ENCODE results near the gene PANX2. TPM values are rescaled to one million over a fixed set of nuclear protein-coding genes. Genes with fewer than 3 reads are reported as not detected.

PANX2 gene
- total and polyA plus RNA-seq, 2 experiments from 2014 or later, result 0.44 to 2.1 TPM

GRCh38 chr22:50157709-50158375, 12.7 kb upstream of the PANX2 start:
- H3K27ac ChIP-seq, result no peak overlapping the region
- no peak overlapping the region for H3K4me2 ChIP-seq
- H4K20me1 ChIP-seq (ENCODE audit: insufficient read depth, poor library complexity, severe bottlenecking), result no peaks in the 10 kb centered on the region
- no peak overlapping the region for H2AFZ ChIP-seq
- H3K4me1 ChIP-seq (ENCODE audit: insufficient read depth), result no peaks in the 10 kb centered on the region
- 87% methylated on average over 21 of the region's 21 CpGs for WGBS (ENCODE audit: low lambda C conversion rate, missing lambda C conversion rate)
- no peaks in the 10 kb centered on the region for H3K36me3 ChIP-seq (replicated peaks; ENCODE audit: insufficient read depth, low read depth)
- H3K27me3 ChIP-seq, result no peaks in the 10 kb centered on the region
- DNase-seq (ENCODE audit: low spot score), result no peak
- no peaks in the 10 kb centered on the region for H3K9me3 ChIP-seq (ENCODE audit: low read depth)
- no peaks in the 10 kb centered on the region for H3K79me2 ChIP-seq
- TF ChIP-seq EZH2phosphoT487 (IDR thresholded peaks at IDR 0.05; ENCODE audit: low read depth, severe bottlenecking, unreplicated experiment) (no peak), EZH2 (IDR thresholded peaks at IDR 0.05; ENCODE audit: borderline replicate concordance) (no peak), CTCF (IDR thresholded peaks at IDR 0.05; ENCODE audit: poor library complexity) (no peak)
- no peaks in the 10 kb centered on the region for H3K9me2 ChIP-seq (replicated peaks; ENCODE audit: insufficient read depth)
- H3K4me3 ChIP-seq, result no peak overlapping the region

DNA sequence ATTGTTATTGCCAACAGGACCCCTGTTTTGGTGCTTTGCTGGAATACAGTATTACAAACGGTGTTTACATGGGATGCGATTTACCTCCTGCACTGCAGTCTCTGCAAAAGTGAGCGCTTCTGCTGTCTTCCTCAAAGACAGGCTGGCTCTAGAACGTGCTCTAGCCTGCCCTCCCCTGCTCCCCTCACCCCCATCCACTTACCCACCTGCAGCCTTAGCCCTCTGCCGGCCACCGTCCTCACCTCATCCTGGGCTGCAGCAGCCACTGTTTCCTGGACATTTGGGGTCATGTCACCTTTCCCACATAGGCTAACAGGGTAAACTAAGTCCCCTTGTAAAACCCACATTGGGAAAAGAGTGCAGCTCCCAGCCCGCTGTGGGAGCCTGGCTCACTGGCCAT, 9.6 kb upstream of the PANX2 start:
- 77% methylated on average over 7 of the region's 7 CpGs for WGBS (ENCODE audit: low lambda C conversion rate, missing lambda C conversion rate)
- Histone ChIP-seq H3K4me3 (no peak overlapping the region), H3K79me2 (no peaks in the 10 kb centered on the region), H3K27me3 (no peaks in the 10 kb centered on the region), H4K20me1 (ENCODE audit: insufficient read depth, poor library complexity, severe bottlenecking) (no peaks in the 10 kb centered on the region), H3K4me2 (no peak overlapping the region), H3K9me2 (replicated peaks; ENCODE audit: insufficient read depth) (no peaks in the 10 kb centered on the region), H3K36me3 (replicated peaks; ENCODE audit: insufficient read depth, low read depth) (no peaks in the 10 kb centered on the region), H3K9me3 (ENCODE audit: low read depth) (no peaks in the 10 kb centered on the region), H2AFZ (no peak overlapping the region), H3K4me1 (ENCODE audit: insufficient read depth) (no peaks in the 10 kb centered on the region), H3K27ac (no peak overlapping the region)
- TF ChIP-seq CTCF (IDR thresholded peaks at IDR 0.05; ENCODE audit: poor library complexity) (no peak), EZH2phosphoT487 (IDR thresholded peaks at IDR 0.05; ENCODE audit: low read depth, severe bottlenecking, unreplicated experiment) (no peak), EZH2 (IDR thresholded peaks at IDR 0.05; ENCODE audit: borderline replicate concordance) (no peak)
- no peak for DNase-seq (ENCODE audit: low spot score)

DNA sequence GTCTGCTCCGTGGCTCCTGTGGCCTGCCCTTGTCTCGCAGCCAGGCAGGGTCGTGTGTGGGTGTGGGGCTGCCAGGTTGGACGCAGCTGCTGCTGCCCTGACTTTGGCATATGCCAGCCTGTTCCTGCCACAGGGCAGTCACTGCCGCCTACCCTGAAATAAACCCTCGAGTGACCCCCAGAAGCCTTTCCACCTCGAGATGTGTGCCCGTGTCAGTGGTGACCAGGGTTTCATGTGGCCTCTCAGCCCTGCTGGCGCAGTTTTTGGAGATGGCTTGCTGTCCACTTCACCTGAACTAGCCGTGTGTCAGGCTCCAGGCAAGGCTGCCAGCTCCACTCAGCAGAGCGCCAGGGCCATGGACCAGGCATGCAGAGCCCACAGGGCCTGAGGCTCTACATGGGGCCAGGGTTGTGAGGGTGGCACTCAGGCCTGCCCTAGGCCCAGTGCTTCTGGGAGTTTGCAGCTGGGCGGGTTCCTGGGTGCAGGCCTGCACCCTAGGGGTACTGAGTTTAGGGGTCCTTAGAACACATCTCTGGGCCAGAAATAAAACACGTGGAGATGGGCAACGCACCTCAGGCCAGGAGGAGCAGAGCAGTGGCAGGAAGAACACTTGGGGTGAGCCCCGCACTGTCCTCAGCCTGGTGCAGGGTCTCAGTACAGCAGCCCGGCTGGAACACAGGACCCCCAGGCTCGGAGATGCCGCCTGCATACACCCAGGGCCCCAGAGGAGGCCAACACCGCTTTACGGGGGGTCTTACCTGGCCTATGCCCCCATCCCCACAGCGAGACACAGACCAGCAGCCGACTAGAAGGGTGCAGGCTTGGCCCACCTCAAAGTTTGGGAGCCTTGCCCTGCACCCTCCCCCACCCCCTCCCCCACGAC, 8.8 kb upstream of the PANX2 start:
- H3K9me3 ChIP-seq (ENCODE audit: low read depth), result no peaks in the 10 kb centered on the region
- DNase-seq (ENCODE audit: low spot score), result no peak
- no peaks in the 10 kb centered on the region for H3K27me3 ChIP-seq
- no peak overlapping the region for H3K27ac ChIP-seq
- no peaks in the 10 kb centered on the region for H3K4me1 ChIP-seq (ENCODE audit: insufficient read depth)
- no peaks in the 10 kb centered on the region for H3K9me2 ChIP-seq (replicated peaks; ENCODE audit: insufficient read depth)
- TF ChIP-seq CTCF (IDR thresholded peaks at IDR 0.05; ENCODE audit: poor library complexity) (no peak), EZH2 (IDR thresholded peaks at IDR 0.05; ENCODE audit: borderline replicate concordance) (no peak), EZH2phosphoT487 (IDR thresholded peaks at IDR 0.05; ENCODE audit: low read depth, severe bottlenecking, unreplicated experiment) (no peak)
- no peak overlapping the region for H3K4me3 ChIP-seq
- H2AFZ ChIP-seq, result no peak overlapping the region
- 90% methylated on average over 19 of the region's 23 CpGs for WGBS (ENCODE audit: low lambda C conversion rate, missing lambda C conversion rate)
- no peaks in the 10 kb centered on the region for H3K36me3 ChIP-seq (replicated peaks; ENCODE audit: insufficient read depth, low read depth)
- H3K79me2 ChIP-seq, result no peaks in the 10 kb centered on the region
- no peak overlapping the region for H3K4me2 ChIP-seq
- H4K20me1 ChIP-seq (ENCODE audit: insufficient read depth, poor library complexity, severe bottlenecking), result no peaks in the 10 kb centered on the region
